Activated CD8-positive, alpha-beta T cell treated with anti-CD3 and anti-CD28 coated beads for 36 hours (primary cell): ENCODE measurements around the gene RAB31. TPM values are rescaled to one million over a fixed set of nuclear protein-coding genes. Genes with fewer than 3 reads are reported as not detected.

Experiments
- ATAC-seq: fragments of 200-7000 bp; cut with Tn5 transposase; one replicate; pipeline ENCODE4 v1.10.0; 2021; ENCODE audit warnings: mild to moderate bottlenecking, moderate library complexity
- CTCF ChIA-PET: fragments of 350-600 bp; sonication (Branson Sonifier 250); formaldehyde crosslinking; loops from one replicate; lab custom pipeline; 2021; ENCODE audit warnings: antibody characterized with exemption; lab: Charles Lee
- POLR2A ChIA-PET: fragments of 350-600 bp; sonication (Branson Sonifier 250); formaldehyde crosslinking; loops from one replicate; lab custom pipeline; 2021; ENCODE audit warnings: antibody characterized with exemption; lab: Charles Lee
- DNase-seq: peaks from one replicate; pipeline ENCODE4 v3.0.0-alpha.2; 2020
- H3K27ac Mint-ChIP-seq: one replicate; pipeline ENCODE4 v1.8.0; 2021; ENCODE audit warnings: mild to moderate bottlenecking, mixed read lengths
- H3K27me3 Mint-ChIP-seq: one replicate; pipeline ENCODE4 v1.8.0; 2021; ENCODE audit warnings: mixed read lengths
- H3K36me3 Mint-ChIP-seq: one replicate; pipeline ENCODE4 v1.8.0; 2021; ENCODE audit warnings: low read depth, mixed read lengths
- H3K4me1 Mint-ChIP-seq: one replicate; pipeline ENCODE4 v1.8.0; 2021; ENCODE audit warnings: low read depth, mixed read lengths
- H3K4me3 Mint-ChIP-seq: one replicate; pipeline ENCODE4 v1.8.0; 2021; ENCODE audit warnings: mild to moderate bottlenecking, moderate library complexity, mixed read lengths
- H3K9me3 Mint-ChIP-seq: one replicate; pipeline ENCODE4 v1.8.0; 2021; ENCODE audit warnings: mixed read lengths
- intact Hi-C: fragments of 100-400 bp; cut with micrococcal nuclease; formaldehyde crosslinking; loops from one replicate; pipeline ENCODE4 v1.10.0; 2022
- total RNA-seq, 2 experiments: library from RNA; stranded (reverse); gene quantifications; one replicate each; pipeline ENCODE4 v1.2.3, GENCODE V29; 2021
- TF ChIP-seq, protein P1 (sequence below): fragments of 200-600 bp; IDR thresholded peaks from one replicate; pipeline ENCODE4 v1.8.0; 2022; ENCODE audit warnings: antibody characterized with exemption, mild to moderate bottlenecking

Gene RAB31
- total RNA-seq, 2 experiments from 2014 or later, result 0.45 to 0.76 TPM

- Mint-ChIP-seq H3K9me3 (no peaks in the 10 kb centered on the region), H3K27ac (no peak overlapping the region), H3K4me3 (no peak overlapping the region), H3K36me3 (no peaks in the 10 kb centered on the region), H3K27me3 (peaks cover 5% of the 10 kb centered on the region), H3K4me1 (peaks cover 11% of the 10 kb centered on the region)
- ChIA-PET POLR2A (interaction anchor here (0.6 to 0.7 kb wide), 2 partner anchors 35 to 92 kb away, joined by 3 read pairs; no protein-coding TSS in a partner anchor), CTCF (no interaction called here)
- intact Hi-C loops, result no loop called here
- DNase-seq, result no peak
- TF ChIP-seq, protein P1, sequence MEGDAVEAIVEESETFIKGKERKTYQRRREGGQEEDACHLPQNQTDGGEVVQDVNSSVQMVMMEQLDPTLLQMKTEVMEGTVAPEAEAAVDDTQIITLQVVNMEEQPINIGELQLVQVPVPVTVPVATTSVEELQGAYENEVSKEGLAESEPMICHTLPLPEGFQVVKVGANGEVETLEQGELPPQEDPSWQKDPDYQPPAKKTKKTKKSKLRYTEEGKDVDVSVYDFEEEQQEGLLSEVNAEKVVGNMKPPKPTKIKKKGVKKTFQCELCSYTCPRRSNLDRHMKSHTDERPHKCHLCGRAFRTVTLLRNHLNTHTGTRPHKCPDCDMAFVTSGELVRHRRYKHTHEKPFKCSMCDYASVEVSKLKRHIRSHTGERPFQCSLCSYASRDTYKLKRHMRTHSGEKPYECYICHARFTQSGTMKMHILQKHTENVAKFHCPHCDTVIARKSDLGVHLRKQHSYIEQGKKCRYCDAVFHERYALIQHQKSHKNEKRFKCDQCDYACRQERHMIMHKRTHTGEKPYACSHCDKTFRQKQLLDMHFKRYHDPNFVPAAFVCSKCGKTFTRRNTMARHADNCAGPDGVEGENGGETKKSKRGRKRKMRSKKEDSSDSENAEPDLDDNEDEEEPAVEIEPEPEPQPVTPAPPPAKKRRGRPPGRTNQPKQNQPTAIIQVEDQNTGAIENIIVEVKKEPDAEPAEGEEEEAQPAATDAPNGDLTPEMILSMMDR, result no peak
- no peak for ATAC-seq
Measured at GRCh38 chr18:9878095-9878494, 170.0 kb downstream of the RAB31 start.

- Mint-ChIP-seq H3K4me3 (no peak overlapping the region), H3K27me3 (peaks cover 5% of the 10 kb centered on the region)
- no peak for ATAC-seq
Measured at GRCh38 chr18:9878783-9879242, 170.7 kb downstream of the RAB31 start.

DNA sequence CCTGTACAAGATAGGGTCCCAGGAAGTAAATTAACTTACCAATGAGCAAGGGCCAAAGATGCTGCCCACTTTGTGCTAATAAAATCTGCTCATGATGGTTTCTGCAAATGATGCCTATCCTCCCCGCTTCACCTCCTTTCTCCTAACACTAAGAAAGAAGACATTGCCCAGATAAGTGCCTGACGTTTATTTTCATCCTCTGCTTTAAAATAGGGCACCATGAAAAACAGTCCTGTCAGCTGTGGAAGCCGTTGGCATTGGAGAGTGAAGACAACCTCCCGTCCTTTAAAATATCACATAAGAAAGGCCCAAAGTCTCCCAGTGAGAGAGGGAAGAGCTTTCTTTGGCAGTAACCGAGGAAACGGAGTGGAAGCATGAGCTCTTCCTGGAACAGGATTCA is 176.0 kb downstream of the RAB31 start:
- no peak for DNase-seq
- no peak for ATAC-seq
- ChIA-PET CTCF (no interaction called here), POLR2A (no interaction called here)
- TF ChIP-seq, protein P1, result no peak
- no peak overlapping the region for H3K4me3 Mint-ChIP-seq
- no peaks in the 10 kb centered on the region for H3K27me3 Mint-ChIP-seq
- no peaks in the 10 kb centered on the region for H3K4me1 Mint-ChIP-seq
- no peaks in the 10 kb centered on the region for H3K9me3 Mint-ChIP-seq
- H3K36me3 Mint-ChIP-seq, result no peaks in the 10 kb centered on the region
- no peak overlapping the region for H3K27ac Mint-ChIP-seq
- intact Hi-C loops, result no loop called here

More at GRCh38 chr18:9878783-9879242, 170.7 kb downstream of the RAB31 start:
- POLR2A ChIA-PET, result interaction anchor here (0.7 kb wide), 1 partner anchor 34 kb away, joined by 3 read pairs; no protein-coding TSS in a partner anchor
- DNase-seq, result no peak
- TF ChIP-seq, protein P1, result no peak
- intact Hi-C loops, result no loop called here
- Mint-ChIP-seq H3K27ac (no peak overlapping the region), H3K36me3 (no peaks in the 10 kb centered on the region), H3K9me3 (no peaks in the 10 kb centered on the region), H3K4me1 (peaks cover 11% of the 10 kb centered on the region)
- CTCF ChIA-PET, result no interaction called here

GRCh38 chr18:9884532-9885140 is 176.5 kb downstream of the RAB31 start:
- ATAC-seq (no peak), DNase-seq (no peak)
- TF ChIP-seq, protein P1, result no peak
- Mint-ChIP-seq H3K36me3 (no peaks in the 10 kb centered on the region), H3K4me1 (no peaks in the 10 kb centered on the region), H3K27ac (no peak overlapping the region), H3K9me3 (no peaks in the 10 kb centered on the region), H3K27me3 (no peaks in the 10 kb centered on the region), H3K4me3 (no peak overlapping the region)
- CTCF ChIA-PET, result no interaction called here
- intact Hi-C loops, result no loop called here
- POLR2A ChIA-PET, result no interaction called here

- ChIA-PET POLR2A (no interaction called here), CTCF (no interaction called here)
- Mint-ChIP-seq H3K27me3 (no peaks in the 10 kb centered on the region), H3K27ac (no peak within 1 kb of the TSS), H3K36me3 (no peaks in the 10 kb centered on the region), H3K4me3 (no peak within 1 kb of the TSS), H3K9me3 (no peaks in the 10 kb centered on the region), H3K4me1 (no peaks in the 10 kb centered on the region)
- DNase-seq (no peak), ATAC-seq (peak; percentile 37)
- intact Hi-C loops, result no loop called here
- TF ChIP-seq, protein P1, result no peak
Measured at GRCh38 chr18:9885170-9886004, 177.3 kb downstream of the RAB31 start, which contains the start of gene TXNDC2. TSS of gene TXNDC2 (plus strand) at chr18:9885973. CDS start at chr18:9886681, 708 bp downstream.
